Middle frontal gyrus (tissue), 1 donor: ENCODE measurements around the gene FAM9B.

ENCODE experiments used
- DNase-seq: peaks from one replicate; pipeline ENCODE4 v3.0.0-alpha.2; 2015; ENCODE audit warnings: low spot score; ENCODE audit errors: extremely low spot score

FAM9B gene

DNA sequence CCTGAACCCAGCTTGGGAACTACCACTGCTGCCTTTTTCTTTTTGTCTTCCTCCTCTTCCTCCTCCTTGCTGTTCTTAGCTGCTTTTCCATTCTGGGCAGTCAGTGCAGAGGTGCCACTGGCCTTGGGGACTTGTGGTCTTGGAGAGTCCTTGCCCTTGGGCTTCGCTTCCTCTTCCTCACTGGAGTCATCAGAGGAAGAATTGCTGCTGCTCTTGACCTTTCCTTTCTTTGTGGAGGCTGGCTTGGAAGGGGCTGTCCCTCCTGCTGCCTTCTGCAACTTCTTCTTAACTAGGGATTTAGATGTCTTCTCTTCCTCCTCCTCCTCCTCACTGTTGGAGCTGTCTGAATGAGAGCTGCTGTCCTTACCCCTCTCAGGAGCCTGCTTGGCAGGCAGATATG, 53.2 kb downstream of the FAM9B start:
- DNase-seq: no peak
